Heart right ventricle (tissue), 16 donors: ENCODE data around the gene RNF130. TPM values are rescaled to one million over a fixed set of nuclear protein-coding genes. Genes with fewer than 3 reads are reported as not detected.

Experiments used
- ATAC-seq, 8 donors: fragments of 200-7000 bp; cut with Tn5 transposase; one replicate each; pipeline ENCODE4 v1.9.1; 2020; ENCODE audit warnings: mild to moderate bottlenecking in 8 of 8, moderate library complexity in 8 of 8, moderate number of reproducible peaks in 1 of 8
- DNase-seq, 2 donors: peaks; one replicate each; pipeline ENCODE4 v3.0.0-alpha.2; 2020
- H3K27ac ChIP-seq, 10 donors: fragments of 200-600 bp; sonication (generic) in 2 of 10; one replicate each; pipeline versions ENCODE4 v1.5.0 to v1.8.0; 2020 to 2022; ENCODE audit warnings: mild to moderate bottlenecking in 3 of 10
- H3K27me3 ChIP-seq, 7 donors: fragments of 200-600 bp; one replicate each; pipeline ENCODE4 v1.8.0; 2021 to 2022; ENCODE audit warnings: mild to moderate bottlenecking in 2 of 7
- H3K36me3 ChIP-seq, 9 donors: fragments of 200-600 bp; sonication (generic) in 1 of 9; one replicate each; pipeline versions ENCODE4 v1.5.0 to v1.8.0; 2020 to 2022; ENCODE audit warnings: mild to moderate bottlenecking in 2 of 9
- H3K4me1 ChIP-seq, 9 donors: fragments of 200-600 bp; sonication (generic) in 1 of 9; one replicate each; pipeline versions ENCODE4 v1.5.0 to v1.8.0; 2020 to 2022; ENCODE audit warnings: mild to moderate bottlenecking in 4 of 9
- H3K4me3 ChIP-seq, 10 donors: fragments of 200-600 bp; sonication (generic) in 2 of 10; one replicate each; pipeline versions ENCODE4 v1.5.0 to v1.8.0; 2020 to 2022; ENCODE audit warnings: mild to moderate bottlenecking in 7 of 10, moderate library complexity in 2 of 10
- H3K9me3 ChIP-seq, 11 donors: fragments of 200-600 bp in 10 of 11; sonication (generic) in 2 of 11; one replicate each; pipeline versions ENCODE4 v1.5.0 to v1.8.0; 2013 to 2022; ENCODE audit warnings: mild to moderate bottlenecking in 2 of 11, control low read depth in 1 of 11, moderate library complexity in 1 of 11
- CTCF ChIP-seq, 9 donors: fragments of 200-600 bp; sonication (generic) in 2 of 9; IDR thresholded peaks; one replicate each; pipeline versions ENCODE4 v1.5.0 to v1.8.0; 2021 to 2022; ENCODE audit warnings: antibody characterized with exemption in 9 of 9, mild to moderate bottlenecking in 5 of 9, moderate library complexity in 1 of 9
- WGBS, 2 donors: extraction: QIAGEN DNeasy Blood & Tissue Kit; methylation state at CpG; one replicate each; pipeline ENCODE4 v1.1.7; 2013; ENCODE audit warnings: inconsistent platforms in 1 of 2; 5-methylcytosine and 5-hydroxymethylcytosine counted together
- intact Hi-C, 10 donors: fragments of 100-400 bp; cut with DNase I; formaldehyde crosslinking; loops; one replicate each; pipeline versions ENCODE4 v1.11.1 to v1.14.2; 2022
- polyA plus RNA-seq, 2 donors: library from polyadenylated mRNA; stranded (reverse); fragments of 200-250 nt; gene quantifications; one replicate each; pipeline ENCODE4 v1.2.3, GENCODE V29; 2013
- total RNA-seq, 10 donors: library from RNA; stranded (reverse); fragmentation: NEBNext Ultra II Directional in 3 of 10; extraction: Animal tissue kit (Norgen Biotek cat#: 25700) in 3 of 10; gene quantifications; one replicate each; pipeline versions ENCODE4 v1.2.1 to v1.2.4, GENCODE V29; 2021 to 2023
- donor health status: Arrhythmogenic right ventricular cardiomyopathy.
- donor health status: ischemic (EF 13 %, LVEDD 7.1; RV severe dilation, severe dysfunction).
- donor health status: healthy with polysubstance abuse.
- donor health status: DM: no; HTN: yes; CAD: no.
- donor health status: DM: no; HTN: no; CAD: no.
- donor health status: ischemic (EF 25% LVEDD 6.9; RV normal size, moderate dysfunction).
- donor health status: ischemic (EF 25% LVEDD 5.7; RV mildly dilated, moderate dysfunction).
- donor health status: healthy.
- donor health status: DM: yes; HTN: yes; CAD: no.
- donor health status: Ischemic cardiomyopathy.
- donor health status: ischemic (EF 35%, LVEDD 5.7; RV mildly dilated, moderate dysfunction).
- donor health status: nonischemic (EF 11% LVEDD 7.7; RV severe dilation, severe dysfunction).
- donor health status: DM: yes; HTN: yes; CAD: no.
- donor health status: PGD.
- donor health status: ischemic (EF 29% LVEDD 5.4; RV normal size, mild dysfunction).
- donor health status: nonischemic (EF 23%, LVEDD 6.1; RV moderate dilation, normal function).

RNF130 gene
- total and polyA plus RNA-seq, 12 donors, result 21.9 to 55.8 (median 33.2) TPM

- Histone ChIP-seq H3K27me3 (peaks cover 0 to 8% (median 5%) of the 10 kb centered on the region in 7 donors), H3K27ac (no peak overlapping the region), H3K4me1 (no peaks in the 10 kb centered on the region), H3K9me3 (peaks cover 0 to 34% (median 24%) of the 10 kb centered on the region in 11 donors), H3K36me3 (no peaks in the 10 kb centered on the region), H3K4me3 (no peak overlapping the region)
- WGBS, 2 donors, result 94 to 95% methylated on average over 3 of the region's 3 CpGs
- ATAC-seq (no peak), DNase-seq (no peak)
- intact Hi-C loops, result no loop called here
- TF ChIP-seq CTCF (IDR thresholded peaks at IDR 0.05), result no peak
Measured at GRCh38 chr5:180104168-180104530, 32.6 kb upstream of the RNF130 start.

DNA sequence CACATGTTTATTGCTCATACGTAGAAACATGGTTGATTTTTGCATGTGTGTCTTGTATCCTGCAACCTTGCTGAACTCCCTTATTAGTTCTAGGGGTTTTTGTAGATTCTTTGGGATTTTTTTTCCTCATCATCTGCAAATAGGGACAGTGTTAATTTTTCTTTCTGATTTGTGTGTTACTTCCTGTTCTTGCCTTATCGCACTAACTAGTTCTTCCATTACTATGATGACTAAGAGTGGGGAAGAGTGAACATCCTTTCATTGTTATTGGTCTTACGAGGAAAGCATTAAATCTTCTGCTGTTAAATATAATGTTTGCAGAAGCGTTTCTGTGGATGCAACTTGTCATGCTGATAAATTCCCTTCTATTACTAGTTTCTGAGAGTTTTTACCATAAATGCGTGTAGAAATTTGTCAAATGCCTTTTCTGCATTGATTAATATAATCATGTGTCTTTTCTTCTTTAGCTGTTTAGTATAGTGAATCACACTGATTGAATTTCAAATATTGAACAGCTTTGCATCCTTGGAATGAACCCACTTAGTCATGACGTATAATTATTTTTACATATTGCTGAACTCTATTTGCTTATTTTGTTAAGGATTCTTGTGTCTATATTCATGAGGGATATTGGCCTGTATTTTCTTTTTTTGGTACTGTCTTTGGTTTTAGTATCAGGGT is 32.1 kb upstream of the RNF130 start:
- Histone ChIP-seq H3K27me3 (peaks cover 0 to 8% (median 5%) of the 10 kb centered on the region in 7 donors), H3K4me1 (no peaks in the 10 kb centered on the region), H3K36me3 (no peaks in the 10 kb centered on the region), H3K9me3 (peaks cover 0 to 34% (median 24%) of the 10 kb centered on the region in 11 donors), H3K4me3 (no peak overlapping the region), H3K27ac (no peak overlapping the region)
- 83 to 86% methylated on average over 6 of the region's 6 CpGs for WGBS, 2 donors
- intact Hi-C loops, result no loop called here
- ATAC-seq (no peak), DNase-seq (no peak)
- TF ChIP-seq CTCF (IDR thresholded peaks at IDR 0.05), result no peak

DNA sequence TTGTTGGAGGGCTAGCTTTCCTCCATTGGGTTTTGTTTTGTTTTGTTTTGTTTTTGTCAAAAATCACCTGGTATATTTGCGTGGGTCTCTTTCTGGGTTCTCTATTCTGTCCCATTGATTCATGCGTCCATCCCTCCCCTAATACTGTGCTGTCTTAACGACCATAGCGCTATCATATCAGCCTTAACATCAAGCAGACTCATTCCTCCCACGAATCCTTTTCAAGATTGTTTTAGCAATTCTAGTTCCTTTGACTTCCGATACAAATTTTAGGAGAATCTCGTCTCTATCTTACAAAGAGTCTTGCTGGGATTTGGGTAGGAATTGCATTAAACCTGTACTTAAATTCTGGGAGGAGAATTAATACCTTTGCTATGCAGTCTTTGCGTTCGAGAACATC is 31.1 kb upstream of the RNF130 start:
- no peak overlapping the region for H3K4me3 ChIP-seq
- H3K27me3 ChIP-seq, result peaks cover 0 to 8% (median 5%) of the 10 kb centered on the region in 7 donors
- intact Hi-C loops, result no loop called here
- H3K4me1 ChIP-seq, result no peaks in the 10 kb centered on the region
- WGBS, 2 donors, result 83 to 88% methylated on average over 9 of the region's 9 CpGs
- H3K9me3 ChIP-seq, result peaks cover 0 to 24% (median 14%) of the 10 kb centered on the region in 11 donors
- DNase-seq (no peak), ATAC-seq (no peak)
- no peak overlapping the region for H3K27ac ChIP-seq
- no peak for TF ChIP-seq CTCF (IDR thresholded peaks at IDR 0.05)
- no peaks in the 10 kb centered on the region for H3K36me3 ChIP-seq

GRCh38 chr5:180101451-180102105 is 30.0 kb upstream of the RNF130 start:
- 76 to 78% methylated on average over 20 of the region's 20 CpGs for WGBS, 2 donors
- H3K27ac ChIP-seq, result no peak overlapping the region
- TF ChIP-seq CTCF (IDR thresholded peaks at IDR 0.05), result no peak
- no peaks in the 10 kb centered on the region for H3K36me3 ChIP-seq
- DNase-seq (no peak), ATAC-seq (no peak)
- H3K4me1 ChIP-seq, result no peaks in the 10 kb centered on the region
- intact Hi-C loops, result no loop called here
- H3K4me3 ChIP-seq, result no peak overlapping the region
- peaks cover 0 to 8% (median 5%) of the 10 kb centered on the region in 7 donors for H3K27me3 ChIP-seq
- H3K9me3 ChIP-seq, result peaks cover 0 to 13% (median 3%) of the 10 kb centered on the region in 11 donors
